Fibroblast of pulmonary artery (primary cell): ENCODE measurements around the gene RAB32.
"Not testable (repeated sequence)": the region's sequence is repeated elsewhere in the genome, so short reads cannot be mapped to it uniquely, and the experiment has no call there.

Experiments
- DNase-seq: peaks from one replicate; pipeline ENCODE4 v3.0.0-alpha.2; 2010; ENCODE audit warnings: low read depth
- H3K4me3 ChIP-seq: replicated peaks from 2 replicates; pipeline ENCODE4 v1.5.1; 2011; ENCODE audit warnings: low read depth, mild to moderate bottlenecking, control low read depth, low read length, moderate library complexity
- TF ChIP-seq, protein P1 (sequence below): IDR thresholded peaks from 2 replicates; pipeline ENCODE4 v1.5.1; 2011; ENCODE audit warnings: mild to moderate bottlenecking, control low read depth, low read length, inconsistent platforms; ENCODE audit errors: missing control alignments

RAB32 gene

DNA sequence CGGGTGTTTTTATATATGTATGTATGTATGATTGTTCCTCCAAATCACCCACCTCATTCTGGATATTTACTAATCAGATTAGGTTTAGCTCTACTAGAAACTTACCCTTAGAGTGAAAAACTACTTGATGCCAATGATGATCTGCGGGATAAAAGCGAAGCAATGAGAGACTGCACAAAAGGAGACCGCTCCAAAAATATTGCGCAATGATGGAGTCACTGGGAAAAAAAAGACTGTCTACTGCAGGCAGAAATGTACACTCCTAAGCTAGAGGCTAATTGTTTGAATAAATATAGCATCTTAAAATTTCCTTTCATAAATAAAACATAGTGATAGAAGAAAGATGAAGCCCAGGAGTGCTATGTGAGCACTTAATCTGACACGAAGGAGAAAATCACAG, 7.3 kb downstream of the RAB32 start:
- TF ChIP-seq, protein P1, sequence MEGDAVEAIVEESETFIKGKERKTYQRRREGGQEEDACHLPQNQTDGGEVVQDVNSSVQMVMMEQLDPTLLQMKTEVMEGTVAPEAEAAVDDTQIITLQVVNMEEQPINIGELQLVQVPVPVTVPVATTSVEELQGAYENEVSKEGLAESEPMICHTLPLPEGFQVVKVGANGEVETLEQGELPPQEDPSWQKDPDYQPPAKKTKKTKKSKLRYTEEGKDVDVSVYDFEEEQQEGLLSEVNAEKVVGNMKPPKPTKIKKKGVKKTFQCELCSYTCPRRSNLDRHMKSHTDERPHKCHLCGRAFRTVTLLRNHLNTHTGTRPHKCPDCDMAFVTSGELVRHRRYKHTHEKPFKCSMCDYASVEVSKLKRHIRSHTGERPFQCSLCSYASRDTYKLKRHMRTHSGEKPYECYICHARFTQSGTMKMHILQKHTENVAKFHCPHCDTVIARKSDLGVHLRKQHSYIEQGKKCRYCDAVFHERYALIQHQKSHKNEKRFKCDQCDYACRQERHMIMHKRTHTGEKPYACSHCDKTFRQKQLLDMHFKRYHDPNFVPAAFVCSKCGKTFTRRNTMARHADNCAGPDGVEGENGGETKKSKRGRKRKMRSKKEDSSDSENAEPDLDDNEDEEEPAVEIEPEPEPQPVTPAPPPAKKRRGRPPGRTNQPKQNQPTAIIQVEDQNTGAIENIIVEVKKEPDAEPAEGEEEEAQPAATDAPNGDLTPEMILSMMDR = no peak
- DNase-seq = peak; percentile 34
- no peak overlapping the region for H3K4me3 ChIP-seq

DNA sequence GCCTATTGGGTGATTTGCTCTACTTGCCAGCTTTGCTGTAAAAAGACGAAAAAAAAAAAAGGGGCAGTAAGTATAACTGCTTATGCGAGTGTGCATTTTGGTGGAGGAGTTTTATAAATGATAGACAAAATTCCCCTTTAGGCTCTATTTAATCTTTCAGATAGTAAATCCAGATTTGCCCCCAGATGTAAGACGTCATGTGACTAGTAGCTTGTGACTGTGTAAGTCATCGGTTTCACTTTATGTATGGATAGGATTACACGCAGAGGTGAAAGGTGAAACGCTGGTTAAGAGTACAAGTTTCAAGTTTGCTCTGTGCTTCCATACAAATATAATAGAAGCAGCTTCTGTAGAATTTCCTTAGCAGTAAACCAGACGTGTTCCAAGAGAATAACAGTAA, 7.9 kb downstream of the RAB32 start:
- no peak overlapping the region for H3K4me3 ChIP-seq
- no peak for DNase-seq
- TF ChIP-seq, protein P1 = no peak

DNA sequence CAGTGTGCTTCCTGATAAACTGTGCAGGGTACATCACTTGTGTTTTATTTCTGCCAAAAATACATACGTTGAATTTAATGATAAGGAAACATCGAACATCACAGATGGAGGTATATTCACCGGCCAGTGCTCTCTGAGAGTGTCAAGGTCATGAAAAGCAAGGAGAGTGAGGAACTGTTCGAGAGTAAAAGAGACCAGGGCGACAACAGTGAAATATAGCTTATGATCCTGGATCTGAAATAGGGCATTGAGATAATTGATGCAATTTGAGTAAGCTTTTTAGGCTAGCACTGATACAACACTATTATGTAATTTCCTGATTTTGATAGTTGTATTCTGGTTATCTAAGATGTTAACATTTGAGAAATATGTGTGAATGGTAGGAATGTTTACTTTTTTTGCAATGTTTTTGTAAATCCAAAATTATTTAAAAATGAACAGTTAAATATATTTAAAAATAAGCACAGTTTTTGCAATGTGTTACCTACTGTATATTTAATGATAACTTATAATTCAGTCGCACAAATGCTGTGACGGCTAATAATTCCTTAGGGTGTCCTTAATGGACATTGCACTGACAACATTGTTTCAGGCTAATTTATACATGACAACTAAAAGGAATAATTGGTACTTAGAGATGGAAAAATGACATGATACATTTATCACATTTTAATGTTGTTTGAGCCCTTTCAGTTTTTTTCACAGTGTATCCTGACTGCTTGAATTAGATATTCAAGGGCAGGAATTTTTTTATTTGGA, 9.9 kb downstream of the RAB32 start:
- TF ChIP-seq, protein P1 = no peak
- no peak overlapping the region for H3K4me3 ChIP-seq
- no peak for DNase-seq

DNA sequence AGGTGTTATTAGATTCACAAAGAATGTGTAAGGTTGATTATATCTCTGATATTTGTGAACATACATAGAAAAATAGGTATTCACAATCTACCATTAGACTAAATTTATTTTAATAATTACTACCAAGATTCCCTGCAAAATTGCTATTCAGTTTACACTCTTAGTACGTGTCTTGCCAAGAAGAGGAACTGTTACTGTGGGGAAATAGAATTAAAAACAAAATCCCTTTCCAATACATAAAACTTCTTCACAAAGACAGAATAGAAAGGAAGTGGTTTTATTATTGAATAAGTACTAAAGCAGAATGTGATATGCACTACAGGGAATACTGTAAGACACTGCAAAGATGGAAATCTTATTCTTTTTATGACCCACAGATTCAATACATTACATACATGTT, 17.0 kb downstream of the RAB32 start:
- no peak for DNase-seq
- H3K4me3 ChIP-seq = no peak overlapping the region
- TF ChIP-seq, protein P1 = no peak

DNA sequence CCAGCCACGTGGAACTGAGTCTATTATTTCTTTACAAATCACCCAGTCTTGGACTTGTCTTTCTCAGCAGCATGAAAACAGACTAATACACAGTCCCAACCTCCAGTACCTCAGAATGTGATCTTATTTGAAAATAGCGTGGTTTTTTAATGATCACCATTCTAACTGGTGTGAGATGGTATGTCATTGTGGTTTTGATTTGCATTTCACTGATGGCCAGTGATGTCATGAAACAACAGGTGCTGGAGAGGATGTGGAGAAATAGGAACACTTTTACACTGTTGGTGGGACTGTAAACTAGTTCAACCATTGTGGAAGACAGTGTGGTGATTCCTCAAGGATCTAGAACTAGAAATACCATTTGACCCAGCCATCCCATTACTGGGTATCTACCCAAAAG, 23.0 kb downstream of the RAB32 start:
- H3K4me3 ChIP-seq, DNase-seq: not testable (repeated sequence)

DNA sequence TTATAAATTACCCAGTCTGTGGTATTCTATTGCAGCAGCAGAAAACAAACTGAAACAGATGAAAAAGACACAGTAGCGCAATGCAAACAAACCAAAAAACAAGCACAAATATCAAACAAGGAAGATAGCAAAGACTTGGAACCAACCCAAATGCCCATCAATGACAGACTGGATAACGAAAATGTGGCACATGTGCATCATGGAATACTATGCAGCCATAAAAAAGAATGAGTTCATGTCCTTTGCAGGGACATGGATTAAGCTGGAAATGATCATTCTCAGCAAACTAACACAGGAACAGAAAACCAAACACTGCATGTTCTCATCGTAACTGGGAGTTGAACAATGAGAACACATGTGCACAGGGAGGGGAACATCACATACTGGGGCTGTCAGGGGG, 25.0 kb downstream of the RAB32 start:
- DNase-seq, H3K4me3 ChIP-seq: not testable (repeated sequence)

DNA sequence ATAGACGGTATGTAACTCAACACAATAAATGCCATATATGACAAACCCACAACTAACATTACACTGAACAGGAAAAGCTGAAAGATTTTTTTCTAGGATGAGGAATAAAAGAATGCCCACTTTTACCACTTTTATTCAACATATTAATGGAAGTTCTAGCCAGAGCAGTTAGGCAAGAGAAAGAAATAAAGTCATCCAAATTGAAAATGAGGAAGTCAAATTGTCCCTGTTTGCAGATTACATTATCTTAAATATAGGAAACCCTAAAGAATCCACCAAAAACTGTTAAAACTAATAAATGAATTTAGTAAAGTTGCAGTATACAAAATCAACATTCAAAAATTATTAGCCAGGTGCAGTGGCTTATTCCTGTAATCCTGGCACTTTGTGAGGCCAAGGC, 30.6 kb downstream of the RAB32 start:
- H3K4me3 ChIP-seq = no peak overlapping the region
- no peak for DNase-seq
- TF ChIP-seq, protein P1 = no peak

DNA sequence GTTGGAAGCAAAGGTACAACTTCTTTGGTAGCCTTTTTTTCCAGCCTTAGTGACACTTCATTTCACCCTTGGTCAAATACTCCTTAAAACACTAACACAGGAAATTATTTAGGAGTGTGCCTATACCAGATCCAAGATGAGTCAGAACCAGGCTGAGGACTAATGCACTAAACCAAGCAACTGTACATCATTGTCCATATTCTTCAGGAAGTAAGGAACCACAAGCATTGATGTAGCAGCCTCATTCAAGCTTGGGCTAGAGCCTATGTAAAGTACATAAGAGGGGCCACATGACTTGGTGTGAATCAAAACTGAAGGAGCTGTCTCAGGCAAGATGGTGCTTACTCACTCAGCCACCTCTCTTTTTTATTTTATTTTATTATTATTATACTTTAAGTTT, 34.4 kb downstream of the RAB32 start:
- TF ChIP-seq, protein P1 = no peak
- no peak for DNase-seq
- H3K4me3 ChIP-seq = no peak overlapping the region
